WTC11 (cell line): Measurements from ENCODE around the gene BARX2. TPM values are rescaled to one million over a fixed set of nuclear protein-coding genes. Genes with fewer than 3 reads are reported as not detected.

Experiments
- total RNA-seq: library from RNA; stranded (reverse); gene quantifications from 3 replicates; pipeline ENCODE4 v1.2.3, GENCODE V29; 2021

The BARX2 gene
- total RNA-seq, 1 experiment from 2014 or later, result not detected

Other genes with a start within 250 kb of the BARX2 start
- gene ARHGAP32, start 183.5 kb upstream of the BARX2 start, total RNA-seq, result 22.6 to 25.6 TPM (median 25.3 TPM) in 3 replicates